ENCODE results near the gene RFPL4AL1. TPM values are rescaled to one million over a fixed set of nuclear protein-coding genes. Genes with fewer than 3 reads are reported as not detected.
"Not testable (repeated sequence)": the region's sequence is repeated elsewhere in the genome, so short reads cannot be mapped to it uniquely, and the experiment has no call there.

The RFPL4AL1 gene
- 0.57 TPM for total RNA-seq
- long read RNA-seq = 0 reads

DNA sequence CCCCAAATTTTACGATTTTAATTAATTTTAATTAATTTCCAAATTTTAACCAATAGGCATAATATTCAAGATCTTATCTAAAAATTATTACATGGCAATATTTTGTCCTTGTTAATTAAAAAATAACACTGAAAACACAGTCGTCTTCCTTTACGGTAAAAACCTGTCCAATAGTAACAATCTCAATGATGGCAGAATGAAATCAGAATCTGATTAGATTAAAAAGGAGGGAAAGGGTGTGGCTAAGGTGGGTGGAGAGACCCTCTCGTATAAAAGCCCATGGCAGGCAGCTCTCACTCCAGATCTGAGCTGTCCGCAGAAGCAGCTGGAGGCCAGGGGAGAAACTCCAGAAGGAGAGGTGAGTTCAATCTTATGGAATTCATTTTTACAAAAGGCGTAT lies at the start of gene RFPL4AL1:
Gene RFPL4AL1, plus strand, starts transcription at position 301 of the 400 bp plus-strand sequence. CDS start 2,687 bp downstream, outside the sequence.
- intact Hi-C loops (cut with DNase I); DNase-seq (ENCODE audit: low spot score): not testable (repeated sequence)

DNA sequence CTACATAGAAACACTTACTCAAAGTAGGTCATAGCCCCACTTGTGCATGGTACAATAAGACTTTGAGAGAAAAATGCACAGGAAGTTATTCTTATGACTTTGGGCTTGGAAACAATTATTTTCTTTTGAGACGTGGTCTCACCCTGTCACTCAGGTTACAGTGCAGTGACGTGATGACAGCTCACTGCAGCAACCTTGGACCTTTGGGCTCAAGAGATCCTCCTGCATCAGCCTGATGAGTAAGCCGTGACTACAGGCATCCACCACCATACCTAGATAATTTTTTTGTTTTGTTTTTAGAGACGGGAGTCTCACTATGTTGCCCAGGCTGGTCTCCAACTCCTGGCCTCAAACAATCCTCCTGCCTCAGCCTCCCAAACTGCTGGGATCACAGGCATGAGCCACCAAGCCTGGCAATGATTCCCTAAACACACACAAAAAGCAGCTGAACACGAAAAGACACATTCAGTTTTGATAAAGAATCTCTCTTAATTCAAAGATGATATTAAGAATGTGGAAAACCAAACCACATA lies 48.6 kb upstream of the RFPL4AL1 start:
- intact Hi-C loops (cut with DNase I) = no loop called here
- no peak for DNase-seq (ENCODE audit: low spot score)

DNA sequence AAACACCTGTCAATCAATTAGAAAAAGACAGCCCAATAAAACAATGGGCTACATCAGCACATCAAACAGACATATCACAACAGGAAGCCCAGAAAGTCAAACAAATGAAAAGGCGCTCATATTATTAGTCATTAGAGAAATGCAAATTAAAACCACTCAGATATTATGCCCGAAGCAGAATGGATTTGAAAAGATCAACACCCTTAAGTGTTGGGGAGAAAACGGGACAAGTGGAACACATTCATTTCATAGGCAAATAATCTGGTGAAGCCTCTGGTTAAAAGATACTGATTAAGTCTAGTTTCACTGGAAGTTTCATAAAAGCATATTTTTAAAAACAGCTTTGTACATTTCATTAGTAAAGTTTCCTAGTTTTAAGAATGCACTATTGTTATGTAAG lies 48.1 kb upstream of the RFPL4AL1 start:
- intact Hi-C loops (cut with DNase I) = no loop called here
- no peak for DNase-seq (ENCODE audit: low spot score)

DNA sequence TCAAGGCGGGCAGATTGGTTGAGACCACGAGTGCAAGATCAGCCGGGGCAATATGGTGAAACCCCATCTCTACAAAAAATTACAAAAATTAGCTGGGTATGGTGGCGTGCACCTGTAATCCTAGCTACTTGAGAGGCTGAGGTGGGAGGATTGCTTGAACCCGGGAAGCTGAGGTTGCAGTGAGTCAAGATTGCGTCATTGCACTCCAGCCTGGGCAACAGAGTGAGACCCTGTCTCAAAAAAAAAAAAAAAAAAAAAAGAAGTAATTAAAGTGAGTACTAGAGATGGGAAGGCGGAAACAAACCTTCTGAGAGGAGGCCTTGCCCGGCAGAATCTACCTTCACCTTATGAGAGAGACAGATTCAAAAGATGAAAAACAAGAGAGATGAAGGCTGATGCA lies 45.4 kb upstream of the RFPL4AL1 start:
- DNase-seq (ENCODE audit: low spot score) = no peak
- intact Hi-C loops (cut with DNase I) = no loop called here

DNA sequence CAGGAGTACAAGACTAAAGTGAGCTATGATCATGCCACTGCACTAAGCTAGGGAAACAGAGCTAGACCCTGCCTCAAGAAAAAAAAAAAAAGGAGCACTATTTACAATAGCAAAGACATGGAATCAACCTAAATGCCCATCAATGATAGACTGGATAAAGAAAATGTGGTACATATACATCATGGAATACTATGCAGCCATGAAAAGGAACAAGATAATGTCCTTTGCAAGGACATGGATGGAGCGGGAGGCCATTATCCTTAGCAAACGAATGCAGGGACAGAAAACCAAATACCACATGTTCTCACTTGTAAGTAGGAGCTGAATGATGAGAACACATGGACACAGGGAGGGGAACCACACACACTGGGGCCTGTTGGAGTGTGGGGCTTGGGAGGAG lies 38.5 kb upstream of the RFPL4AL1 start:
- DNase-seq (ENCODE audit: low spot score); intact Hi-C loops (cut with DNase I): not testable (repeated sequence)

DNA sequence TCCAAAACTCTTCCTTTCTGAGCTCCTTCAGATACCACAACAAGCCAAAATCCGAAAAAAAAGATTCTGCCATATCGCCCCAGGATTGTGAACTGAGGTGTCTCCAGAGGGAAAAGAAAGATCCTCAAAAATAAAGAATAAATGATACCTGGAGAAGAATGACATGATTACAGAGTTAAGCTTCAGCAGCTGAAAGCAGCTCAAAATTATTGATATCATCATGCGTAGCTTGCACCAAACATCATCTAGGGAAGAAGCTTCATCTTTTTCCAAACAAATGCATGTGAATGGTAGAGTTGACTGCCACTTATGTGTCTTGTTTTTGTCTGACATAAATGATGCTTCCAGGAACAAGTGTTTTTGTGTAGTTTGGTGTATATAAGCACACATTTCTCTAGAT lies 30.6 kb upstream of the RFPL4AL1 start, which contains the start of gene NLRP9:
Gene NLRP9, minus strand, starts transcription at position 101 of the 400 bp plus-strand sequence. Its CDS starts 28 bp downstream, at position 73.
- no peak for DNase-seq (ENCODE audit: low spot score)
- intact Hi-C loops (cut with DNase I) = no loop called here

DNA sequence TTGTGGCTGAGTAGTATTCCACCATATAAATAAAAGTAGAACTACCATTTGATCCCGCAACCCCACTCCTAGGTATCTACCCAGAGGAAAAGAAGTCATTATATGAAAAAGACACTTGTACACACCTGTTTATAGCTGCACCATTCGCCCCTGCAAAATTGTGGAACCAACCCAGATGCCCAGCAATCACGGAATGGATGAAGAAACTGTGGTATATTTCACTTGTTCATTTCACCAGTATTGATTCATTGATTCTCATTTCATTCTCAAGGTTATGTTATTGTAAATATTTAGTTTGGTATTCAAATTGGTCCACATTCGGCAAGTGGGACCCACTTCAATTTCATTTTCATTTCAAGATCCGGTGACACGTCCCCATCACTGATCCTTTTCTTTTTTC lies 18.2 kb upstream of the RFPL4AL1 start:
- intact Hi-C loops (cut with DNase I) = no loop called here
- DNase-seq (ENCODE audit: low spot score) = no peak

DNA sequence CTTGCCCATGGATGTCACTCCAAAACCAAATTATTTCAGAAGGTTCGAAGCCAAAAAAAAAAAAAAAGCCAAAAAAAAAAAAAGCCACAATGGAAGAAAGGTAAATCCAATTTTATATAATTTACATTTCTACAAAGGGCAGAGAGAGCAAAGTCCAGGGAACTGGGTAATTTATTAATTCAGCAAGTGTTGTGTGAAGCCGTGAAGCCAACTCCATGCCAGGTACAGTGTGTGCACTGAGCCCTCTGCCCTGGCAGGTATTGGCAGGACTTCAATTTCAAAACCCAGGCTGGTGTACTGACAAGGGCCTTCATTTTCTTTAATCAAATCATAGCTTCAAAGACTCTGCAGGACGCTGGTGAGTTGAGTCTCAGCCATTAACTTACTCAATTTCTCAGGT lies 15.5 kb upstream of the RFPL4AL1 start:
- no peak for DNase-seq (ENCODE audit: low spot score)
- intact Hi-C loops (cut with DNase I) = no loop called here

DNA sequence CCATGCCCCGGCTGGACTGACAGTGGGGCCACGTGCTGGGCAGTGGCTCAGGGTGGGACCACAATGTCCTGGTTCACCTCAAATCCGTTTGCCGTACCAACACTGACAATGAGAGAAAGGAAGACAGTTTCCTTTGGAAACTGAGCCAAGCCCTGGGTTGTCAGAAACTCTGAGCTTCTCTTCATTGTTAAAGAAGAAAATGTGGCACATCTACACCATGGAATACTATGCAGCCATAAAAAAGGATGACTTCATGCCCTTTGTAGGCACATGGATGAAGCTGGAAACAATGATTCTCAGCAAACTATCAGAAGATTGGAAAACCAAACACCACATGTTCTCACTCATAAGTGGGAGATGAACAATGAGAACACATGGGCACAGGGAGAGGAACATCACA lies 12.1 kb upstream of the RFPL4AL1 start:
- intact Hi-C loops (cut with DNase I); DNase-seq (ENCODE audit: low spot score): not testable (repeated sequence)

DNA sequence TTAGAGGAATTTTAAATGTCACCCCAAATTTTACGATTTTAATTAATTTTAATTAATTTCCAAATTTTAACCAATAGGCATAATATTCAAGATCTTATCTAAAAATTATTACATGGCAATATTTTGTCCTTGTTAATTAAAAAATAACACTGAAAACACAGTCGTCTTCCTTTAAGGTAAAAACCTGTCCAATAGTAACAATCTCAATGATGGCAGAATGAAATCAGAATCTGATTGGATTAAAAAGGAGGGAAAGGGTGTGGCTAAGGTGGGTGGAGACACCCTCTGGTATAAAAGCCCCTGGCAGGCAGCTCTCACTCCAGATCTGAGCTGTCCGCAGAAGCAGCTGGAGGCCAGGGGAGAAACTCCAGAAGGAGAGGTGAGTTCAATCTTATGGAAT lies 10.1 kb upstream of the RFPL4AL1 start, which contains the start of gene RFPL4A:
Gene RFPL4A, plus strand, starts transcription at position 301 of the 400 bp plus-strand sequence. CDS start 2,704 bp downstream, outside the sequence.
- DNase-seq (ENCODE audit: low spot score); intact Hi-C loops (cut with DNase I): not testable (repeated sequence)

DNA sequence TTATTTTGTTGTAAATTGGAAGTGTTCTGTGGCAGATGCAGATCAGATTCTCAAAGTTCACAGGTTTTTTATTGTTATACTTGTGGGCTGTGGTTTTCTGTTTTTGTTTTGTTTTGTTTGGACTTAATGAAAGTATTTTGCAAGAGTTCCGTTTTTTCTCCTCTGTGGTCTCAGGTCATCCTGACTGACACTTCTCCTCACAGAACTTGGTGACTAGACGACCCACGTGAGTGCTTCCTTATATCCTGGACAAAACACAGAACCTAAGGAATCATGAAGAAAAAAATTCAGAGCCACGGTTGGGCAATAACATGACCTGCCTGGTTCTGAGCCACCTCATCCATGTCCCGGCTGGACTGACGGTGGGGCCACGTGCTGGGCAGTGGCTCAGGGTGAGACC lies 2.5 kb upstream of the RFPL4AL1 start:
- intact Hi-C loops (cut with DNase I) = no loop called here

DNA sequence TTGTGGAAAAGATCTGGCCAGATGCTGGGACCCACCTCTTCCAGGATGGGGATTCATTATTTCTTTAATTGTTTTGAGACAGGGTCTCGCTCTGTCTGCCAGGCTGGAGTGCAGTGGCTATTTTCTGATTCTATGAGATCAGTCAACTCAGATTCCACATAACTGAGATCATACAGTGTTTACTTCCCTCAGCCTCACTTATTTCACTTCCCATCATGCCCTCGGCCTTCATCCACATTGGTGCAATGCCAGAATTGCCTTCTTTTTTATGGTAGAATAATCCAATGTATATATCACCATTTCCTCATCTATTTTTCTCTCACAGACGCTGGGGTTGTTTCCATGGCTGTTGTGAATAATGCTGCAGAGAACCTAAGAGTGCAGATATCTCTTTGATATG lies 714 bp downstream of the RFPL4AL1 start:
- intact Hi-C loops (cut with DNase I); DNase-seq (ENCODE audit: low spot score): not testable (repeated sequence)

More for the DNA sequence above, 2.5 kb upstream of the RFPL4AL1 start:
- DNase-seq (ENCODE audit: low spot score) = no peak

DNA sequence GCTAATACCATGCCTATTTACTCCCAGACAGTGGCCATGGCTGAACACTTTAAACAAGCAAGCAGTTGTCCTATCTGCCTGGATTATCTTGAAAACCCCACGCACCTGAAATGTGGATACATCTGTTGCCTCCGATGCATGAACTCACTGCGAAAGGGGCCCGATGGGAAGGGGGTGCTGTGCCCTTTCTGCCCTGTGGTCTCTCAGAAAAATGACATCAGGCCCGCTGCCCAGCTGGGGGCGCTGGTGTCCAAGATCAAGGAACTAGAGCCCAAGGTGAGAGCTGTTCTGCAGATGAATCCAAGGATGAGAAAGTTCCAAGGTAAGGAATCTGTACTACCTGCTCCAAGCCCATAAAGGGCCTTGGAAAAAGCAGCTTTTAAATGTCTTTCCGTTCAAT lies 8.6 kb downstream of the RFPL4AL1 start:
- intact Hi-C loops (cut with DNase I) = no loop called here
- DNase-seq (ENCODE audit: low spot score) = no peak

DNA sequence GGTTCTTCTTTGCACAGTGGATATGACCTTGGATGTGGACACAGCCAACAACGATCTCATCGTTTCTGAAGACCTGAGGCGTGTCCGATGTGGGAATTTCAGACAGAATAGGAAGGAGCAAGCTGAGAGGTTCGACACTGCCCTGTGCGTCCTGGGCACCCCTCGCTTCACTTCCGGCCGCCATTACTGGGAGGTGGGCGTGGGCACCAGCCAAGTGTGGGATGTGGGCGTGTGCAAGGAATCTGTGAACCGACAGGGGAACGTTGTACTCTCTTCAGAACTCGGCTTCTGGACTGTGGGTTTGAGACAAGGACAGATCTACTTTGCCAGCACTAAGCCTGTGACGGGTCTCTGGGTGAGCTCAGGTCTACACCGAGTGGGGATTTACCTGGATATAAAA lies 9.4 kb downstream of the RFPL4AL1 start:
- DNase-seq (ENCODE audit: low spot score) = no peak
- intact Hi-C loops (cut with DNase I) = no loop called here

DNA sequence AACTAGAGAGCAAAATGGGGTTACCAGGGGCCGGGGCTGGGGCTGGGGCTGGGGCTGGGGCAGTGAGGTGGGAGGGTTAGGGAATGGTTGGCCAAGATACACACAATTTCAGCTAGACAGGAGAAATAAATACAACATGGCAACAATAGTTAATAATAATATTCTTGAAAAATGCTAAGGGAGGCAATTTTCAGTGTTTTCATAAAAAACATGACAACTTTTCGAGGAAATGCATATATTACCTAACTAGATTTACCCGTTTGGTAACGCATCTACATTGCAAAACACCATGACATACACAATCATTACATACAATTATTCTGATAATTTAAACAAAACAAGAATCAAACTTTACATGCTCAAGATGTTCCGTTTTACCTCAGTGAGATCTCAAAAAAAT lies 12.2 kb downstream of the RFPL4AL1 start:
- intact Hi-C loops (cut with DNase I) = no loop called here
- no peak for DNase-seq (ENCODE audit: low spot score)

DNA sequence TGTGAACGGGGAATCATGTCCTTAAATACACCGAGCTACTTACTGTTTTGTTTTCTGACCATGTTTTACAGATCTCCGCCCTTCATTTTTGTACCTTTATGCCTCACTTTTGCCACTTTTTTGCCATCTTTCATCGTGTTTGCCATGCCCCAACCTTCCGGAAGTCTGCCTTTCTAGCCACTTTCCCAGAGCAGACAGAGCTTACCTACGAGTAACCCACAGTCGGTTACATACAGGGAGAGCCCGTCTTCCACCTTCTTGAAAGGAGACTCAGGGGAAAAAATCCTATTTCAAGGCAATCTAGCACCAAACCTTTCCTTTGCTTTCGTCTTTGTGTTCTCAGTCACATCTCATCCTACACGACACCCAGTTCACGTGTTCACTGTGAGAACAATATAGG lies 26.1 kb downstream of the RFPL4AL1 start:
- no peak for DNase-seq (ENCODE audit: low spot score)
- intact Hi-C loops (cut with DNase I) = no loop called here

DNA sequence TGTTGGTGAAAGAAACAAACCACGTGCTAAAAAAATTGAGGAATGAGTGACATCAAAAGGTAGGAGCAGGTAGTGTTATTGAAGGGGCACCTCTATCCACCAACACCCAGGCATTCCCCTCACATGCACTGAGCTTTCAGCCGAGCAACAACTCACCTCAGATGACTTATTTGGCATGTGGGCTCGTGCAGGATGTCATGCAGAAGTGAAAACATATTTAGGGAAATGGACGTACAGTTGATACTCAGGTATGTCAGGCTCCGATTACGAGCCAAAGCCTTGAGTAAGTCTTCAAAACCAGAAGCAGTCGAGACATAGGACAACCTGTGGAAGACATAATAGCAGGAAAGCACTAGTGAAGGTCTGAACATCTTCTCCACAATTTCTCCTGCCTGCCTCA lies 32.5 kb downstream of the RFPL4AL1 start:
- no peak for DNase-seq (ENCODE audit: low spot score)
- intact Hi-C loops (cut with DNase I) = no loop called here

DNA sequence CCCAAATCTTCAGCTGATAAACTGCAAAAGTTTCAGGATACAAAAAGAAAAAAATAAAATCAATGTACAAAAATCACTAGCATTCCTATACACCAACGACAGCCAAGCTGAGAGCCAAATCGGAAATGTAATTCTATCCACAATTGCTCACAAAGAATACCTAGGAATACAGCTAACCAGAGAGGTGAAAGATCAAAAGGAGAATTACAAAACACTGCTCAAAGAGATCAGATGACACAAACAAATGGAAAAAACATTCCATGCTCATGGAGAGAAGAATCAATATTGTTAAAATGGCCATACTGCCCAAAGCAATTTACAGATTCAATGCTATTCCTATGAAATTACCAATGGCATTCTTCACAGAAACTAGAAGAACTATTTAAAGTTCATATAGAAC lies 33.4 kb downstream of the RFPL4AL1 start:
- DNase-seq (ENCODE audit: low spot score) = no peak
- intact Hi-C loops (cut with DNase I) = no loop called here

DNA sequence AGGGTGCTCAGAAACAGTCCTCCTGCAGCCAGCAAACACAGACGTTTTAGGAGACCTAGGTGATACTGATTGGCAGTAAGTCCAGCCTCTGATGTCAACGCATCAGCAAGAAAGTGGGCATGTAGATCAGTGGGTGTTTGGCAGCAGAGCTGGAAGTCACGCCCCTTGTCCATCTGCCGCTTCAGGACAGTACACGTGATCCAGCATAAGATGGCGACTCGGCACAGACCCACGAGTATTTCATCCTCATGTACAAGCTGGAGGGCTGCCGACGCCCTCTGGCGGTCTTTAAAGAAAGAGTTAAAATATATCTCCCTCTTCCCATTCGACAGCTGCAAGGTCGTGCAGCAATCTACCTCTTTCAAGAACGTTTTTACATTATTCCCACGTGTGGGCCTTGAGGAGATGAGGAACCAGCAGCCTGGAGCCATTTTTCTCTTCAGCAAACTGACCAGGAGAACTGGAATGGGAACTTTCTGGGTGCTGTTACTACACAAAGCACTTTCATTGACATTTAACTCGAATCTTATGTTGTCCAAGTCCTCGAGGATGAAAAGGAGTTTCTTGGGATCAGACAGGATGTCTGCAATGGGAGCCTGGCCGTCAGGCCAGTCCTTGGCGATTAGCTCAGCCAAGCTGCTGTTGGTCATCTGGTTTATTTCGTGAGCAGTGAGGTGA lies 40.6 kb downstream of the RFPL4AL1 start:
- no peak for DNase-seq (ENCODE audit: low spot score)
- intact Hi-C loops (cut with DNase I) = no loop called here

DNA sequence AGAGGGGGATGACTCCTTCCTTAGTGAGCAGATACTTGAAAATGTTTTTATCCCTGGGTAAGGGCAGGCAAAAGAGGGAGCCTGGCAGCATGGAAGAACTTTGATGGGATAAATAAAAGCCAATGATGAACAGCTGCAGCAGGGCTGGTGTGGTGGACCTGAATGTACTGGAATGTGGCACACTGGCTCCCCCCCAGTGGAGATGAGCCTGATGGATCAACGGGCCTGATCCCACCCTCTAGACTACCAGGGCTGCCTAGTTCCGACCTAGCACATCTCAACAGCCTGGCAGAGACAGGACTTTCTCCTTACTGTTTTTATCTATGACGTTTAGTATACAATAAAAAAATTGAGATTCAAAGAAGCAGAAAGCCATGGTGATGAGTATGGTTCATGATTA lies 42.4 kb downstream of the RFPL4AL1 start:
- DNase-seq (ENCODE audit: low spot score) = no peak
- intact Hi-C loops (cut with DNase I) = no loop called here

DNA sequence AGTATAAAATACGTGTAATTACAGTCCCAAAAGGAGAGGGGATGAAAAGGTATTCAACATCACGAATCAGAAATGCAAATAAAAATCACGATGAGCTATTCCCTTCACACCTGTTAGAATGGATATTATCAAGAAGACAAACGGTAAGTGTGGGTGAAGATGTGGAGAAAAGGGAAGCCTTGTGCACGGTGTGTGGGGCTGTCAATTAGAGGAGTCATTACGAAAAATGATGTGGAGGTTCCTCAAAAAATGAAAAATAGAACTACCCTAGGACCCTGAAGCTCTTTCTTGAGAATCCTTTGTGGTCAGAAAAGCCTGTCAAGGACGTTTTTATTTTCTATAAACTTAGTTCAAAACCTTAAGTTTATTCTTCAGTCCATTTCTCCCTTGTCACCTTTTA lies 43.5 kb downstream of the RFPL4AL1 start:
- no peak for DNase-seq (ENCODE audit: low spot score)
- intact Hi-C loops (cut with DNase I) = no loop called here

All from cardiac septum (tissue), 1 donor.